Panc1 (cell line): ENCODE results near the gene TAS2R20.

Experiments
- CTCF ChIP-seq: fragments of 450-650 bp; IDR thresholded peaks from 2 replicates; pipeline ENCODE4 v1.5.1; 2017; ENCODE audit warnings: mild to moderate bottlenecking
- POLR2AphosphoS5 ChIP-seq: IDR thresholded peaks from 2 replicates; pipeline ENCODE4 v1.6.1; 2012; ENCODE audit warnings: mild to moderate bottlenecking, low read depth, low read length, moderate library complexity
- SIN3A ChIP-seq: IDR thresholded peaks from 2 replicates; pipeline ENCODE4 v1.6.1; 2012; ENCODE audit warnings: low read depth, mild to moderate bottlenecking, low read length, moderate library complexity, borderline replicate concordance; ENCODE audit not compliant: insufficient read depth
- TCF7L2 ChIP-seq: IDR thresholded peaks from 2 replicates; pipeline ENCODE4 v1.6.1; 2011; ENCODE audit warnings: mild to moderate bottlenecking, low read depth, low read length, inconsistent platforms

GRCh38 chr12:10982244-10982643 lies 15.9 kb downstream of the TAS2R20 start:
- TF ChIP-seq POLR2AphosphoS5 (no peak), CTCF (no peak), SIN3A (no peak), TCF7L2 (no peak)
